ENCODE measurements around the gene RUNX2.

RUNX2 gene

DNA sequence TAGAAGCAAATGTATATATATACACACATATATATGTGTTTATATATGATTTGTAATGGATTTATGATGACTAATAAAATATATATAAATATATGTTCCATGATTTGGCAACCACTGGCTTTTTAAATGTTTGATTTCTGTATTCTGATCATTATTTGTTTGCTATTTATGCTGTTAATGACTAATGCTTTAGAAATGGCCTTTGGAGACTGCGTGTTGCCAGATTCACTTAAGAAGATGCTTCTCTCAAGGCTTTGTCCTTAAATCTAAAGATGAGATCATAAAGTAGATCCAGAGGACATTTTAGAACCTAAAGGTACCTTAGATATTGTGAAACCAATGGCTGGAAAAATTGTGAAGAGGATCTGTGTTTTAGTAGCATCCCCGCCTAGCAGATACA is 165.6 kb downstream of the RUNX2 start:
- H3K4me3 ChIP-seq (ENCODE audit: low read length), result no peak overlapping the region
- TF ChIP-seq, protein P1, sequence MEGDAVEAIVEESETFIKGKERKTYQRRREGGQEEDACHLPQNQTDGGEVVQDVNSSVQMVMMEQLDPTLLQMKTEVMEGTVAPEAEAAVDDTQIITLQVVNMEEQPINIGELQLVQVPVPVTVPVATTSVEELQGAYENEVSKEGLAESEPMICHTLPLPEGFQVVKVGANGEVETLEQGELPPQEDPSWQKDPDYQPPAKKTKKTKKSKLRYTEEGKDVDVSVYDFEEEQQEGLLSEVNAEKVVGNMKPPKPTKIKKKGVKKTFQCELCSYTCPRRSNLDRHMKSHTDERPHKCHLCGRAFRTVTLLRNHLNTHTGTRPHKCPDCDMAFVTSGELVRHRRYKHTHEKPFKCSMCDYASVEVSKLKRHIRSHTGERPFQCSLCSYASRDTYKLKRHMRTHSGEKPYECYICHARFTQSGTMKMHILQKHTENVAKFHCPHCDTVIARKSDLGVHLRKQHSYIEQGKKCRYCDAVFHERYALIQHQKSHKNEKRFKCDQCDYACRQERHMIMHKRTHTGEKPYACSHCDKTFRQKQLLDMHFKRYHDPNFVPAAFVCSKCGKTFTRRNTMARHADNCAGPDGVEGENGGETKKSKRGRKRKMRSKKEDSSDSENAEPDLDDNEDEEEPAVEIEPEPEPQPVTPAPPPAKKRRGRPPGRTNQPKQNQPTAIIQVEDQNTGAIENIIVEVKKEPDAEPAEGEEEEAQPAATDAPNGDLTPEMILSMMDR (conservative IDR thresholded peaks at IDR 0.05; ENCODE audit: low read length), result no peak
- no peak for DNase-seq (ENCODE audit: low read depth)

DNA sequence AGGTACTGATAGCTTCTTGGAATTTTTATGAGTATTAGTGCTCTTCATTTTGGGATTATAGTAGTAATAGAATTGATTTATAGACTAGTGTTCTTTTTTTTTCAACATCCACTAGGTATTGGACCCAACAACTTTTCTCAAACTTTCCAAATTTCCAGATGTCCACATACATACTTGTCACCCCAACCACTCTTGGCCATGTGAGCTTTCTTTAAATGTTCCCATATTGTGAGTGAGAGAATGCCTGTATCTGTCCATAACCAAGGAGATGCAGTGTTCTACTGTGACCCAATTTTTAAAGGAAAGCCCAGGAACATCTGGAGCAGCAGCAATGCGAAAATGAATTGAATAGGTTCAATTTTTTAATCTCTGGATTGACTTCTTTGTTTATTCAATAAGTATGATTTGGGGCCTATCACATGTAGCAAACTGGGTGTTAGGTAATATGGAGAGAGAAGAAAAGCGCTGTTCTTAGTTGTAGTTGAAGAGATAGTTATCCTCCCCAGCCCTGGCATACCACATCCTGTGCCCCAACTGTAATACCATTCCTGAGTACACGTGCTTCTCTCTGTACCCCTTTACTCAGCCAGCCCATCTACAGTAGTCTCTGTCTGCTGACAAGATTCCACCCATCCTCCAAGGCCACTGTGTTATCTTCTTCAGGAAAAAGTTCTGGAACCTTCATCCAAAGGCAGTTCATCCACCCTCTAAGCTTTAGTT is 166.4 kb downstream of the RUNX2 start:
- TF ChIP-seq, protein P1 (conservative IDR thresholded peaks at IDR 0.05; ENCODE audit: low read length), result no peak
- no peak overlapping the region for H3K4me3 ChIP-seq (ENCODE audit: low read length)
- DNase-seq (ENCODE audit: low read depth), result no peak

DNA sequence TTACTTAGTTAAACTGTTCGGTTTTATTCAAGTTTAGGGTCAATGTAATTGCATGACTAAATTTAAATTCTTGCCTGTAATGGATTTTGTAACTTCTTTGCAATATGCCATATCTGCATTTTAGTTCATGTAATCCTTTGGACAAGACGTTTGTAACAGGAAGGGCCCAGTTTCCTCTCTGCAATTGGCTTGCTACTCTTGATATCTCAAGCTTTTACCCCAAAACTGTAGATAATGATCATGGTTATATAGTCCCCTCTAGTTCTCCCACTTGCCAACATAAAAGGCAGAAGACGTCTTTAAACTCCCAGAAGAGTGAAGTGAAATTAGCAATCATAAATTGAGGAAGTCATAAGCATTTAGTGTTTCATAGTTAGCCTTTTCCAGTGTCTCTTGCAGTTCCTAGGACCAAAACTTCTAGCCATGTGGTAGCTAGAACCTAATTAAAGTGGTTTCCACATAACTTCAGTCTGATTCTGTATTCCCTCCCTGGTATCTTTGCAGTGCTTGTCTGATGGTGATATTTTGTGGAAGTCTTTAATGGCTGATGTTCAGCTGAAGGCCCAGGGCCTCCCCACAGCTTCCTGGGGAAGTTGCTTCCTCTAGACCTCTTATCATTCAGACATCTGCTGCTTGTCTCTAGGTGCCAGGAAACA is 167.4 kb downstream of the RUNX2 start:
- TF ChIP-seq, protein P1 (conservative IDR thresholded peaks at IDR 0.05; ENCODE audit: low read length), result no peak
- H3K4me3 ChIP-seq (ENCODE audit: low read length), result no peak overlapping the region
- no peak for DNase-seq (ENCODE audit: low read depth)

DNA sequence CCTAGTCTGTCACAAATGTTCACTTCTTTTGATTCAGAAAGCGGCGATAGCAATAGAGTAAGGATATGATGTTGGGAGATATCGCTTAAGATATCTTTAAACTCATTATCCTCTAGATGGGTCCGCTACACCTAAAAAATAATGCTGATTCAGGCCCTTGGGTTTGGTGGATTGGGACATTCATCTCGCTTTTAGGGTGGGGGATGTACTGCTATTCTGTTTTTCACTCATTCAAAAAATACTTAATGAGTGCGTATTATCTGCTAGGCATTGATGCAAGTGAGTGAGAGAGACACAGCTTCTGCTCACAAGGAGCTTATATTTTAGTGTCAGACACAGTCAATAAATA is 167.9 kb downstream of the RUNX2 start:
- TF ChIP-seq, protein P1 (conservative IDR thresholded peaks at IDR 0.05; ENCODE audit: low read length), result no peak
- no peak for DNase-seq (ENCODE audit: low read depth)
- H3K4me3 ChIP-seq (ENCODE audit: low read length), result no peak overlapping the region

DNA sequence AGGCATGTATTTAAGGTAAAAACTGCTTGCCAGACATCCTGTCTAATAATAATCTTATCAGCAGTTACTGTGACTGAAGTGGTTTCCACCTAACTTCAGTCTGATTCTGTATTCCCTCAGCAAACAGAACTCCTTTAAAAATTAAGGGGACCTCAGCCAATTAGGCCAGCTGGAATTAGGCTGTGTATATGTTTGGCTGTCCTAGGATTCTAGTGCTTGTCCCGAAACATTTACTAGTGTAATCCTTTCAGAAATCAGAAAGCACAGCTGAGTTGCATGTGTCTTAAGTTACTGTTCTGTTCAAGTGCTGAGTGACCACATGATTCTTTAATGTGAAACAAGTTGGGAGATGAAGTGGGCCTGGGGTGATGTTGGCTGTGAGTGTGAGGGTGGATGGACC is 170.5 kb downstream of the RUNX2 start:
- no peak for DNase-seq (ENCODE audit: low read depth)
- TF ChIP-seq, protein P1 (conservative IDR thresholded peaks at IDR 0.05; ENCODE audit: low read length), result no peak
- H3K4me3 ChIP-seq (ENCODE audit: low read length), result no peak overlapping the region

DNA sequence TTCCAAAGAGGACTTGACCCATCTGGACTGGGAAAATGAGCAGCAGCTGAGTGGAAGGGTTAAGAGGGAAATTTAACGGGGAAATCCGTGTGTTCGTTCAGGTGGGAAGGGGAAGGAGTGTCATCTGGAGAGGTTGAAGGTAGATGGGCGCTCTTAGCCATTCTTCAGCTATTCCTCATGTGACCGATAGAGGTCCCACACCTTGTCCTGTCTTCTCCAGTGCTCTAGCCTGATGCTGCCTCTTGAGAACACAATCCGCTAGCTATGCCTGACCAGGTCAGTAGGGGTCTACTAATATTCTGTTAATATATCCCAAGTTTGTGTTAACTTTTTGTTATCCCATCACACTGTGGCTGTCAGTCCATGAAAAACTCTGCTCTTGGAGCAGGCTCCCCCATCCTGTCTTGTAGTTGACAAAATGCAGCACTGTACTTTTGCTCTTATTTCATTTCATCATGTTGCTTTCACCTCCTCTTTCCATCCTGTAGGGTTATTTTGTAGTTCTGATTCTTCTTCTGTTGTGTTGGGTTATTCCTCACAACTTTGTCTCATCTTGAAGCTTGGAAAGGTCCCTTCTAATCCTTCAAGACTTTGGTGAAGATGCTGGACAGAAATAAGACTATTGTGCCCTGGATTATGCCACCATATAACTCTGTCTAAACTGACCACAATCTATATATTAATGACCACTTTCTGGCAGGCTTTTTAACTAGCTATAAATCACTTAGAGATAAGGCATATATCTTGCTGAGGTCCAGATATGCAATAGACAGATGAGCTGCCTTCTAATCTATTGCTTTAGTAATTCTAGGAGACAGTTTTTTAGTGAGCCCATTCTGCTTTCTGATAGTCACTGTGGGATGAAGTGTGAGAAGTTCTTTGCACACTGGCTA is 173.0 kb downstream of the RUNX2 start:
- TF ChIP-seq, protein P1 (conservative IDR thresholded peaks at IDR 0.05; ENCODE audit: low read length), result 0 out of 2 replicates have a peak, but pooled peaks have one; percentile 9
- no peak for DNase-seq (ENCODE audit: low read depth)
- H3K4me3 ChIP-seq (ENCODE audit: low read length), result no peak overlapping the region

All from AG10803 (cell line).